Spleen (tissue), 11 donors: ENCODE measurements around the gene TMEM139. TPM values are rescaled to one million over a fixed set of nuclear protein-coding genes. Genes with fewer than 3 reads are reported as not detected.

Source experiments
- DNase-seq: peaks from one replicate; pipeline ENCODE4 v3.0.0-alpha.2; 2020
- H3K27ac ChIP-seq, 8 donors: fragments of 200-600 bp; sonication (generic) in 7 of 8; 1 replicate in 4 of 8; 2 replicates in 4 of 8; pipeline versions ENCODE4 v1.5.0 to v1.8.0; 2016 to 2021; ENCODE audit warnings: inconsistent platforms in 4 of 8, mild to moderate bottlenecking in 4 of 8, moderate library complexity in 1 of 8
- H3K27me3 ChIP-seq, 7 donors: fragments of 200-600 bp; sonication (generic) in 6 of 7; replicated peaks in 1 of 7; 1 replicate in 4 of 7; 2 replicates in 3 of 7; pipeline versions ENCODE4 v1.5.0 to v1.8.0; 2016 to 2021; ENCODE audit warnings: inconsistent platforms in 3 of 7, mild to moderate bottlenecking in 1 of 7
- H3K36me3 ChIP-seq, 6 donors: fragments of 200-600 bp; sonication (generic) in 5 of 6; 1 replicate in 4 of 6; 2 replicates in 2 of 6; pipeline versions ENCODE4 v1.5.0 to v1.8.0; 2016 to 2021; ENCODE audit warnings: inconsistent platforms in 2 of 6
- H3K4me1 ChIP-seq, 6 donors: fragments of 200-600 bp; sonication (generic) in 5 of 6; 1 replicate in 3 of 6; 2 replicates in 3 of 6; pipeline versions ENCODE4 v1.5.0 to v1.8.0; 2016 to 2021; ENCODE audit warnings: inconsistent platforms in 3 of 6
- H3K4me3 ChIP-seq, 8 donors: fragments of 200-600 bp; sonication (generic) in 7 of 8; 1 replicate in 4 of 8; 2 replicates in 4 of 8; pipeline versions ENCODE4 v1.5.0 to v1.8.0; 2016 to 2021; ENCODE audit warnings: inconsistent platforms in 4 of 8, mild to moderate bottlenecking in 4 of 8, moderate library complexity in 2 of 8
- H3K9me3 ChIP-seq, 8 donors: fragments of 200-600 bp; sonication (generic) in 7 of 8; 1 replicate in 4 of 8; 2 replicates in 4 of 8; pipeline versions ENCODE4 v1.5.0 to v1.8.0; 2016 to 2021; ENCODE audit warnings: inconsistent platforms in 4 of 8
- CTCF ChIP-seq, 11 experiments: fragments of 200-600 bp in 7 of 11; fragments of 450-650 bp in 4 of 11; sonication (generic) in 4 of 11; IDR thresholded peaks in 8 of 11; conservative IDR thresholded peaks in 3 of 11; 1 replicate in 7 of 11; 2 replicates in 4 of 11; pipeline versions ENCODE4 v1.4.0 to v1.8.0; 2016 to 2021; ENCODE audit warnings: antibody characterized with exemption in 11 of 11, inconsistent platforms in 4 of 11, mild to moderate bottlenecking in 1 of 11
- POLR2A ChIP-seq, 3 donors: fragments of 450-650 bp; IDR thresholded peaks; one replicate each; pipeline ENCODE4 v1.5.1; 2017; ENCODE audit warnings: antibody characterized with exemption in 3 of 3, mild to moderate bottlenecking in 1 of 3
- POLR2AphosphoS5 ChIP-seq, 3 donors: sonication (generic); formaldehyde crosslinking; IDR thresholded peaks; one replicate each; pipeline ENCODE4 v1.5.1; 2017; ENCODE audit warnings: antibody characterized with exemption in 3 of 3
- WGBS, 5 donors: extraction: QIAGEN DNeasy Blood & Tissue Kit in 3 of 5; methylation state at CpG; one replicate each; pipeline versions ENCODE4 v1.1.5 to v1.1.7; 2013 to 2018; 5-methylcytosine and 5-hydroxymethylcytosine counted together
- intact Hi-C: fragments of 100-400 bp; cut with DNase I; formaldehyde crosslinking; loops from one replicate; pipeline ENCODE4 v1.15.0; 2023; ENCODE audit warnings: low total_unique reads
- polyA plus RNA-seq, 3 donors: library from polyadenylated mRNA; stranded (reverse); fragments of 200-250 nt; gene quantifications; one replicate each; pipeline ENCODE4 v1.2.1, GENCODE V29; 2013
- total RNA-seq, 7 donors: library from RNA; depleted of rRNA in 3 of 7; stranded (reverse); fragments of >200 nt in 3 of 7; fragmentation: NEBNext Ultra II Directional in 4 of 7; extraction: Animal tissue kit (Norgen Biotek cat#: 25700) in 4 of 7; gene quantifications; one replicate each; pipeline versions ENCODE4 v1.1.0 to v1.2.1, GENCODE V29; 2016 to 2021
- donor health status: healthy with polysubstance abuse.
- donor health status: DM: no; HTN: no; CAD: no; lungs with moderate emphysema.
- donor health status: DM: no; HTN: no; CAD: no.
- donor health status: Bipolar disorder and iron deficiency.
- donor health status: healthy.
- donor health status: DM: no; HTN: no; CAD: no.
- donor health status: DM: yes; HTN: yes; CAD: no.

Gene TMEM139
- total and polyA plus RNA-seq, 10 donors, result 0.52 to 2.3 (median 1.1) TPM

GRCh38 chr7:143250199-143250598 is 34.6 kb upstream of the TMEM139 start:
- H3K27me3 ChIP-seq, result no peaks in the 10 kb centered on the region
- H3K36me3 ChIP-seq, result no peaks in the 10 kb centered on the region
- H3K4me1 ChIP-seq, result peaks cover 0 to 56% (median 29%) of the 10 kb centered on the region in 6 donors
- H3K9me3 ChIP-seq, result peaks cover 0 to 14% (median 3%) of the 10 kb centered on the region in 8 donors
- TF ChIP-seq CTCF (IDR thresholded peaks at IDR 0.05 in 8 of 11, conservative IDR thresholded peaks at IDR 0.05 in 3 of 11) (no peak), POLR2A (IDR thresholded peaks at IDR 0.05) (no peak), POLR2AphosphoS5 (IDR thresholded peaks at IDR 0.05) (no peak)
- H3K27ac ChIP-seq, result peak overlapping the region in 4 of 8 donors; percentile 9 to 36 (median 24)
- H3K4me3 ChIP-seq, result no peak overlapping the region
- DNase-seq, result no peak
- intact Hi-C loops, result no loop called here

GRCh38 chr7:143250822-143251221 is 33.9 kb upstream of the TMEM139 start:
- Histone ChIP-seq H3K36me3 (no peaks in the 10 kb centered on the region), H3K27ac (peak overlapping the region in 4 of 8 donors; percentile 9 to 36 (median 24)), H3K27me3 (no peaks in the 10 kb centered on the region), H3K4me1 (peaks cover 0 to 54% (median 23%) of the 10 kb centered on the region in 6 donors), H3K4me3 (no peak overlapping the region), H3K9me3 (peaks cover 0 to 14% (median 3%) of the 10 kb centered on the region in 8 donors)
- intact Hi-C loops, result no loop called here
- no peak for TF ChIP-seq POLR2AphosphoS5 (IDR thresholded peaks at IDR 0.05)
- TF ChIP-seq CTCF (IDR thresholded peaks at IDR 0.05 in 8 of 11, conservative IDR thresholded peaks at IDR 0.05 in 3 of 11), result no peak
- TF ChIP-seq POLR2A (IDR thresholded peaks at IDR 0.05), result no peak
- DNase-seq, result no peak
- 71 to 81% (median 74%) methylated on average over 1 of the region's 1 CpG for WGBS, 5 donors

GRCh38 chr7:143252006-143252405 is 32.8 kb upstream of the TMEM139 start:
- Histone ChIP-seq H3K4me1 (peaks cover 0 to 60% (median 26%) of the 10 kb centered on the region in 6 donors), H3K9me3 (peaks cover 0 to 14% (median 3%) of the 10 kb centered on the region in 8 donors), H3K27ac (peak overlapping the region in 1 of 8 donors; percentile 32), H3K4me3 (no peak overlapping the region), H3K27me3 (no peaks in the 10 kb centered on the region), H3K36me3 (no peaks in the 10 kb centered on the region)
- TF ChIP-seq POLR2A (IDR thresholded peaks at IDR 0.05) (no peak), POLR2AphosphoS5 (IDR thresholded peaks at IDR 0.05) (no peak), CTCF (IDR thresholded peaks at IDR 0.05 in 8 of 11, conservative IDR thresholded peaks at IDR 0.05 in 3 of 11) (no peak)
- 54 to 75% (median 68%) methylated on average over 2 of the region's 2 CpGs for WGBS, 5 donors
- no peak for DNase-seq
- intact Hi-C loops, result no loop called here

- no peak overlapping the region for H3K27ac ChIP-seq
- DNase-seq, result no peak
- WGBS, 5 donors, result 49 to 68% (median 60%) methylated on average over 3 of the region's 3 CpGs
- no peaks in the 10 kb centered on the region for H3K27me3 ChIP-seq
- no peaks in the 10 kb centered on the region for H3K9me3 ChIP-seq
- peaks cover 4 to 64% (median 26%) of the 10 kb centered on the region in 6 donors for H3K4me1 ChIP-seq
- TF ChIP-seq POLR2A (IDR thresholded peaks at IDR 0.05), result no peak
- TF ChIP-seq POLR2AphosphoS5 (IDR thresholded peaks at IDR 0.05), result no peak
- TF ChIP-seq CTCF (IDR thresholded peaks at IDR 0.05 in 8 of 11, conservative IDR thresholded peaks at IDR 0.05 in 3 of 11), result no peak
- no peaks in the 10 kb centered on the region for H3K36me3 ChIP-seq
- no peak overlapping the region for H3K4me3 ChIP-seq
- intact Hi-C loops, result no loop called here
These were observed 29.2 kb upstream of the TMEM139 start for GRCh38 chr7:143255564-143255963.
